Transverse colon (tissue), 4 donors: ENCODE results near the gene SLC43A1. TPM values are rescaled to one million over a fixed set of nuclear protein-coding genes. Genes with fewer than 3 reads are reported as not detected.

Experiments
- DNase-seq: peaks from one replicate; pipeline ENCODE4 v3.0.0-alpha.2; 2019
- H3K27ac ChIP-seq, 4 donors: fragments of 200-600 bp; sonication (generic); 2 replicates each; pipeline ENCODE4 v1.5.1; 2016 to 2018; ENCODE audit warnings: inconsistent platforms in 4 of 4
- H3K27me3 ChIP-seq: fragments of 200-600 bp; sonication (generic); 2 replicates; pipeline ENCODE4 v1.5.1; 2017; ENCODE audit warnings: inconsistent platforms
- H3K36me3 ChIP-seq, 4 donors: fragments of 200-600 bp; sonication (generic); 2 replicates each; pipeline ENCODE4 v1.5.1; 2017 to 2019; ENCODE audit warnings: inconsistent platforms in 4 of 4
- H3K4me1 ChIP-seq, 4 donors: fragments of 200-600 bp; sonication (generic); 2 replicates each; pipeline ENCODE4 v1.5.1; 2017 to 2020; ENCODE audit warnings: inconsistent platforms in 4 of 4
- H3K4me3 ChIP-seq, 4 donors: fragments of 200-600 bp; sonication (generic); 1 replicate in 1 of 4; 2 replicates in 3 of 4; pipeline versions ENCODE4 v1.5.1 to v1.6.1; 2017 to 2019; ENCODE audit warnings: inconsistent platforms in 4 of 4
- H3K9me3 ChIP-seq, 2 donors: fragments of 200-600 bp; sonication (generic); 2 replicates each; pipeline ENCODE4 v1.5.1; 2017 to 2019; ENCODE audit warnings: inconsistent platforms in 2 of 2
- EP300 ChIP-seq: sonication (generic); formaldehyde crosslinking; IDR thresholded peaks from one replicate; pipeline ENCODE4 v1.6.1; 2017; ENCODE audit warnings: antibody characterized with exemption, low read depth
- POLR2A ChIP-seq: fragments of 450-650 bp; IDR thresholded peaks from one replicate; pipeline ENCODE4 v1.6.1; 2016; ENCODE audit warnings: antibody characterized with exemption, mild to moderate bottlenecking, moderate library complexity
- POLR2AphosphoS5 ChIP-seq, 3 donors: sonication (generic); formaldehyde crosslinking; IDR thresholded peaks; one replicate each; pipeline ENCODE4 v1.6.1; 2016; ENCODE audit warnings: antibody characterized with exemption in 3 of 3
- WGBS, 2 donors: methylation state at CpG; one replicate each; pipeline ENCODE4 v1.1.5; 2018; ENCODE audit warnings: low coverage in 1 of 2; 5-methylcytosine and 5-hydroxymethylcytosine counted together
- in situ Hi-C, 4 donors: fragments of 200-750 bp; cut with MboI; loops; one replicate each; pipeline versions ENCODE4 v1.15.0 to v1.15.1; 2017; ENCODE audit warnings: low sequenced_read_pairs in 3 of 4, low pct_ligation_motif_present in 1 of 4, low pct_unique_long_range_greater_than_20kb in 1 of 4
- intact Hi-C: fragments of 100-400 bp; cut with DNase I; formaldehyde crosslinking; loops from one replicate; pipeline ENCODE4 v1.15.1; 2023; ENCODE audit warnings: low total_unique reads
- total RNA-seq, 4 donors: library from RNA; depleted of rRNA; stranded (reverse); fragments of >200 nt; gene quantifications; one replicate each; pipeline ENCODE4 v1.1.0, GENCODE V29; 2016
- TF ChIP-seq, protein P1 (sequence below), 5 experiments: fragments of 200-600 bp in 3 of 5; fragments of 450-650 bp in 2 of 5; sonication (generic) in 3 of 5; IDR thresholded peaks; 1 replicate in 2 of 5; 2 replicates in 3 of 5; pipeline ENCODE4 v1.5.1; 2016 to 2017; ENCODE audit warnings: antibody characterized with exemption in 5 of 5, inconsistent platforms in 3 of 5, mild to moderate bottlenecking in 2 of 5, moderate library complexity in 1 of 5

SLC43A1 gene
- total RNA-seq, 4 donors from 2014 or later, result 7.5 to 30.4 (median 15.2) TPM

DNA sequence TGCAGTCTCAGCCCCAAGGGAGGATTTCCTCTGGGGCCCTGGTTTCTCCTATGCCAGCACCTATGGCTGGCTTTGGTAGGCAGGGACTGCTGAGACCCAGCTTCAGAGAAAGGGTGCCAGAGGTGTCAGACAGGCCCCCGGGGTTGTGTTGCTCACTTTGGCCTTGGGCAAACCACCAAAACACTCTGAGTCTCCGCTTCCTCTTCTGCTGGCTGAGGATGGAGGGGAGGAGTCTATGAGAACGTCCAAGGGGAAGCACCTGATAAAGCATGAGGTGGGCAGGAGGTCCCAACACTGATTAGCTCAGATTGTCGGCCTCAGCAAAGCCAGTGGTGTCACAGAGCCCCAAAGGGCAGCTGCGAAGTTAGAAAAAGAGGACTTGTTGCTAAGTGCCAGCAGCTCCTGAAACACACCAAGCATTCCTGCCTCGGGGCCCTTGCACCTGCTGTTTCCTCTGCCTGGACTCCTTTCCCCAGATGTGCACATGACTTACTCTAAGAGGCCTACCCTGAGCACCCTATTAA is 32.4 kb upstream of the SLC43A1 start:
- intact Hi-C loops (no loop called here), in situ Hi-C loops (no loop called here)
- H3K27ac ChIP-seq, result no peak overlapping the region
- H3K27me3 ChIP-seq, result no peaks in the 10 kb centered on the region
- H3K9me3 ChIP-seq, result no peaks in the 10 kb centered on the region
- peaks cover 0 to 26% (median 7%) of the 10 kb centered on the region in 4 donors for H3K36me3 ChIP-seq
- WGBS, 2 donors, result 48% methylated on average over 6 of the region's 6 CpGs; no CpG with 5 or more reads in 1 of the 2 donors
- no peak for DNase-seq
- no peak for TF ChIP-seq EP300
- TF ChIP-seq POLR2A, result no peak
- TF ChIP-seq, protein P1, sequence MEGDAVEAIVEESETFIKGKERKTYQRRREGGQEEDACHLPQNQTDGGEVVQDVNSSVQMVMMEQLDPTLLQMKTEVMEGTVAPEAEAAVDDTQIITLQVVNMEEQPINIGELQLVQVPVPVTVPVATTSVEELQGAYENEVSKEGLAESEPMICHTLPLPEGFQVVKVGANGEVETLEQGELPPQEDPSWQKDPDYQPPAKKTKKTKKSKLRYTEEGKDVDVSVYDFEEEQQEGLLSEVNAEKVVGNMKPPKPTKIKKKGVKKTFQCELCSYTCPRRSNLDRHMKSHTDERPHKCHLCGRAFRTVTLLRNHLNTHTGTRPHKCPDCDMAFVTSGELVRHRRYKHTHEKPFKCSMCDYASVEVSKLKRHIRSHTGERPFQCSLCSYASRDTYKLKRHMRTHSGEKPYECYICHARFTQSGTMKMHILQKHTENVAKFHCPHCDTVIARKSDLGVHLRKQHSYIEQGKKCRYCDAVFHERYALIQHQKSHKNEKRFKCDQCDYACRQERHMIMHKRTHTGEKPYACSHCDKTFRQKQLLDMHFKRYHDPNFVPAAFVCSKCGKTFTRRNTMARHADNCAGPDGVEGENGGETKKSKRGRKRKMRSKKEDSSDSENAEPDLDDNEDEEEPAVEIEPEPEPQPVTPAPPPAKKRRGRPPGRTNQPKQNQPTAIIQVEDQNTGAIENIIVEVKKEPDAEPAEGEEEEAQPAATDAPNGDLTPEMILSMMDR (IDR thresholded peaks at IDR 0.05), result no peak
- no peak overlapping the region for H3K4me3 ChIP-seq
- H3K4me1 ChIP-seq, result no peaks in the 10 kb centered on the region

DNA sequence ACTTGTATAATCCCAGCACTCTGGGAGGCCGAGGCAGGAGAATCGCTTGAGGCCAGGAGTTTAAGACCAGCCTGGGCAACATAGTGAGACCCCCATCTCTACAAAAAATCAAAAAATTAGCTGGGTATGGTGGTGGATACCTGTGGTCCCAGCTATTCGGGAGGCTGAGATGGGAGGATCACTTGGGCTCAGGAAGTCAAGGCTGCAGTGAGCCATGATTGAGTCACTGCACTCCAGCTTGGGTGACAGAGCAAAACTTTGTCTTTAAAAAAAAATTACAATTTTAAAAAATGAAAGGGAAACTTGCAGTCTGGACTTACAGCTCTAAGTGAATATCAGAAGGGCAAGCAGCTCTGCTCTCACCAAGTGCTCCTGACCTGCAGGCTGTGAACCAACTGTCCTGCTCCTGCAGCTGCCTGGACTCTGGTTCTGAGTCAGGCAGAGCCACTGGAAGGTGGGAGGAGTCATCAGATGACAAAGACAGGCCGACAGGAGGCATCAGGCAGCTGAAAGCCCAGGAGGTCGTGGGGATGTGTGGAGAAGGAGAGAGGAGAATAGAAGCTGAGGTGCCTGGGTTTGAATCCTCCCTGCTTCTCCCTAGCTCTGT is 31.5 kb upstream of the SLC43A1 start:
- Histone ChIP-seq H3K9me3 (no peaks in the 10 kb centered on the region), H3K36me3 (peaks cover 0 to 17% (median 5%) of the 10 kb centered on the region in 4 donors), H3K27me3 (no peaks in the 10 kb centered on the region), H3K27ac (no peak overlapping the region), H3K4me1 (no peaks in the 10 kb centered on the region), H3K4me3 (no peak overlapping the region)
- no peak for TF ChIP-seq POLR2AphosphoS5 (IDR thresholded peaks at IDR 0.05)
- no peak for TF ChIP-seq EP300
- TF ChIP-seq POLR2A, result no peak
- TF ChIP-seq, protein P1 (IDR thresholded peaks at IDR 0.05), result no peak
- intact Hi-C loops, result no loop called here
- in situ Hi-C loops, result no loop called here
- WGBS, 2 donors, result 61 to 93% methylated on average over 3 to 5 of the region's 5 CpGs
- no peak for DNase-seq

DNA sequence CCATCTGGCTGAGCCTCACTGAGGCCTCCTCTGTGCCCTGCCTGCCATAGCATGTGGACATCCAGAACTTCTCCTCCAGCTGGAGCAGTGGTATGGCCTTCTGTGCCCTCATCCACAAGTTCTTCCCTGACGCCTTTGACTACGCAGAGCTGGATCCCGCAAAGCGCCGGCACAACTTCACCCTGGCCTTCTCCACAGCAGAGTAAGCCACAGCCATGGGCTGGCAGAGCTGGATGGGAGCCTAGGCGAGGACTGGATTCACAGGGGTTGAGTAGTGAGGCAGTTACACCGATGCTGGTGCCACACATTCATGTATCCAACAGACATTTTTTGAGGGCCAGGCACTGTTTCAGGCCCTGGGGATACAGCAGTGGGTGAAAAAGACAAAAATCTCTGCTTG is 30.9 kb upstream of the SLC43A1 start:
- in situ Hi-C loops (no loop called here), intact Hi-C loops (no loop called here)
- WGBS, 2 donors, result 100% methylated on average over 7 of the region's 7 CpGs; no CpG with 5 or more reads in 1 of the 2 donors

DNA sequence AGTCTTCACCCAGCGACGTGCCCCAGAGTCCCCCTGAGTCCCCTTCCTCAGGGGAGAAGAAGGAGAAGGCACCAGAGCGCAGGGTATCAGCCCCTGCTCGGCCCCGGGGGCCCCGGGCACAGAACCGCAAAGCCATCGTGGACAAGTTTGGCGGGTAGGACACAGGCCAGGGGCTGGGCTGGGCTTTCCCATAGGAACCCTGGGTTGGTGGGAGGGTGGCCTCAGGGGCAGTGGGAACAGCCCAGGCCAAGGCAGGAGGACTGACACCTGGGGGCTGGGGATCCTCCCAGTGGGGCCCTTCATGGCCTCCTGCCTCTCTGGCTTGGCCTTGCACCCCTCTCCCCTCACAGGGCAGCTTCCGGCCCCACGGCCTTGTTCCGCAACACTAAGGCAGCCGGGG is 30.4 kb upstream of the SLC43A1 start:
- in situ Hi-C loops (no loop called here), intact Hi-C loops (no loop called here)
- TF ChIP-seq EP300, result no peak
- TF ChIP-seq, protein P1 (IDR thresholded peaks at IDR 0.05), result no peak
- no peak for TF ChIP-seq POLR2A
- no peak for TF ChIP-seq POLR2AphosphoS5 (IDR thresholded peaks at IDR 0.05)
- Histone ChIP-seq H3K4me1 (no peaks in the 10 kb centered on the region), H3K27ac (no peak overlapping the region), H3K9me3 (no peaks in the 10 kb centered on the region), H3K36me3 (peaks cover 0 to 11% (median 5%) of the 10 kb centered on the region in 4 donors), H3K4me3 (no peak overlapping the region), H3K27me3 (no peaks in the 10 kb centered on the region)
- 96% methylated on average over 13 of the region's 13 CpGs; no CpG with 5 or more reads in 1 of the 2 donors for WGBS, 2 donors
- DNase-seq, result no peak

More for the DNA sequence above, 30.9 kb upstream of the SLC43A1 start:
- no peak for DNase-seq
- no peak overlapping the region for H3K4me3 ChIP-seq
- H3K36me3 ChIP-seq, result peaks cover 0 to 12% (median 5%) of the 10 kb centered on the region in 4 donors
- H3K4me1 ChIP-seq, result no peaks in the 10 kb centered on the region
- no peak overlapping the region for H3K27ac ChIP-seq
- no peaks in the 10 kb centered on the region for H3K27me3 ChIP-seq
- TF ChIP-seq EP300, result no peak
- TF ChIP-seq, protein P1 (IDR thresholded peaks at IDR 0.05), result no peak
- TF ChIP-seq POLR2A, result no peak
- no peak for TF ChIP-seq POLR2AphosphoS5 (IDR thresholded peaks at IDR 0.05)
- no peaks in the 10 kb centered on the region for H3K9me3 ChIP-seq
